ENCODE results near the gene SSBP3. TPM values are rescaled to one million over a fixed set of nuclear protein-coding genes. Genes with fewer than 3 reads are reported as not detected.

SSBP3 gene
- total RNA-seq, 2 donors from 2014 or later: 63.8 to 76.5 TPM

- Histone ChIP-seq H3K27me3 (no peaks in the 10 kb centered on the region), H3K4me1 (peaks cover 3% of the 10 kb centered on the region), H3K9ac (ENCODE audit: low read depth in 2 of 2, low read length in 2 of 2) (no peak overlapping the region), H3K4me3 (no peak overlapping the region), H3K36me3 (no peaks in the 10 kb centered on the region), H3K9me3 (no peaks in the 10 kb centered on the region), H3K27ac (no peak overlapping the region)
- TF ChIP-seq CTCF (IDR thresholded peaks at IDR 0.05): no peak
- no peak for DNase-seq
- intact Hi-C loops (cut with DNase I): no loop called here
These were observed 76.7 kb downstream of the SSBP3 start for GRCh38 chr1:54329312-54330003.

- H3K27ac ChIP-seq: no peak overlapping the region
These were observed 78.0 kb downstream of the SSBP3 start for GRCh38 chr1:54328066-54328636.

GRCh38 chr1:54327386-54328065 lies 78.7 kb downstream of the SSBP3 start:
- no peak for TF ChIP-seq CTCF (IDR thresholded peaks at IDR 0.05)
- DNase-seq: no peak
- Histone ChIP-seq H3K36me3 (no peaks in the 10 kb centered on the region), H3K4me1 (peaks cover 13% of the 10 kb centered on the region), H3K27me3 (no peaks in the 10 kb centered on the region), H3K9ac (ENCODE audit: low read depth in 2 of 2, low read length in 2 of 2) (peak overlapping the region in 1 of 2 donors; percentile 36), H3K27ac (peak overlapping the region; percentile 40), H3K9me3 (no peaks in the 10 kb centered on the region), H3K4me3 (no peak overlapping the region)
- intact Hi-C loops (cut with DNase I): no loop called here

More at GRCh38 chr1:54328066-54328636, 78.0 kb downstream of the SSBP3 start:
- intact Hi-C loops (cut with DNase I): no loop called here
- Histone ChIP-seq H3K36me3 (no peaks in the 10 kb centered on the region), H3K4me3 (no peak overlapping the region), H3K4me1 (peaks cover 13% of the 10 kb centered on the region), H3K27me3 (no peaks in the 10 kb centered on the region), H3K9ac (ENCODE audit: low read depth in 2 of 2, low read length in 2 of 2) (no peak overlapping the region), H3K9me3 (no peaks in the 10 kb centered on the region)
- DNase-seq: no peak
- no peak for TF ChIP-seq CTCF (IDR thresholded peaks at IDR 0.05)

- Histone ChIP-seq H3K27me3 (no peaks in the 10 kb centered on the region), H3K9me3 (no peaks in the 10 kb centered on the region), H3K36me3 (no peaks in the 10 kb centered on the region), H3K4me3 (no peak overlapping the region), H3K4me1 (peaks cover 11% of the 10 kb centered on the region), H3K27ac (peak overlapping the region; percentile 46), H3K9ac (ENCODE audit: low read depth in 2 of 2, low read length in 2 of 2) (no peak overlapping the region)
- TF ChIP-seq CTCF (IDR thresholded peaks at IDR 0.05): no peak
- intact Hi-C loops (cut with DNase I): no loop called here
- no peak for DNase-seq
These were observed 79.4 kb downstream of the SSBP3 start for GRCh38 chr1:54326543-54327385.
